ENCODE measurements around the gene VPS16.

Gene VPS16

DNA sequence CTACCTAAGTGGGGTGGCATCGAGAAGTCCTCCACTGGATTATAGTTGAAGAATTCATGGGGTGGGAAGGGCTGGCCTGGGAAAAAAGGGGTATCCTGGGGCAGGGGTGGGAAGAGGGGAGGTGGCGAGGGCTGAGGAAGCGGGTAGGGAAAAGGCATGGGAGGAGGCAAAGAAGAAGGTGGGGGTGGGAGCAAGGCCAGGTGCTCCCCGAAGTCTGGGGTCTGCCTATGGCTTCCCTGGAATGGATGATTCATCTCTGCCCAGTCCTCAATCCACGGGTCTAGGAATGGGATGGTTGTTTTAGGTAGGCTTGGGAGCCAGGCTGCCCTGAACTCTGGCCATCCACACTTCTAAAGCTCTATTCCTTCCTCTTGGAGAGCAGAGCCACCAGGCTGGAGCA lies 4.5 kb upstream of the VPS16 start:
- DNase-seq, result no peak

GRCh38 chr20:2837221-2837960 lies 3.2 kb upstream of the VPS16 start:
- no peak for DNase-seq

DNA sequence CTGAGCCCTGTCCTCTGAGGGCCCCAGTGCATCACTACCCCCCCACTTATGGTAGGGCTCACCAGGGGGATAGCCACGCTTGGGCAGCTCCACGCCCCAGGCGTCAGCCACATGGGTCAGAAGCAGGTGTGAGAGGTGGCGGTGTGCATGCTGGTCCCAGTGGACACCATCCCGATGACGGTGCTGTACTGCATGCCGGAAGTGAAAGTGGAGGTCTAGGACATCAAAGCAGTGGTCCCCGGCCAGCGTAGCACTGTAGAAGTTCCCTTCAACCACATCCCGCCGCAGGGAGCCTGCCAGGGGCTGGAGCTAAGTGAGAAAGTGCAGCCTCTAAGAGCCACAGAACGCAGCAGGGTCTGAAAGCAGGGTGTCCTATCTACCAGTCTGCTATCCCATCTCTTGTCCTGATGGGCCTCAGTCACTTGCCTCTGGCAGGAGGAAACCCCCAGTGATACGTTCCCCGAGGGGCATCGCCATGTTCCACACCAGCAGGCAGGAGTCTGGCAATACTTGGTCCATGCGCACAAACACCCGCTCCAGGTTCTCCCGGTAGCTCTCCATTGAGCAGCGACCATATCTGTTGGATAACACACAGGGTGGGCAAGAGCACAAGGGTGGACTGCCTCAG lies 2.3 kb upstream of the VPS16 start:
- DNase-seq, result no peak

DNA sequence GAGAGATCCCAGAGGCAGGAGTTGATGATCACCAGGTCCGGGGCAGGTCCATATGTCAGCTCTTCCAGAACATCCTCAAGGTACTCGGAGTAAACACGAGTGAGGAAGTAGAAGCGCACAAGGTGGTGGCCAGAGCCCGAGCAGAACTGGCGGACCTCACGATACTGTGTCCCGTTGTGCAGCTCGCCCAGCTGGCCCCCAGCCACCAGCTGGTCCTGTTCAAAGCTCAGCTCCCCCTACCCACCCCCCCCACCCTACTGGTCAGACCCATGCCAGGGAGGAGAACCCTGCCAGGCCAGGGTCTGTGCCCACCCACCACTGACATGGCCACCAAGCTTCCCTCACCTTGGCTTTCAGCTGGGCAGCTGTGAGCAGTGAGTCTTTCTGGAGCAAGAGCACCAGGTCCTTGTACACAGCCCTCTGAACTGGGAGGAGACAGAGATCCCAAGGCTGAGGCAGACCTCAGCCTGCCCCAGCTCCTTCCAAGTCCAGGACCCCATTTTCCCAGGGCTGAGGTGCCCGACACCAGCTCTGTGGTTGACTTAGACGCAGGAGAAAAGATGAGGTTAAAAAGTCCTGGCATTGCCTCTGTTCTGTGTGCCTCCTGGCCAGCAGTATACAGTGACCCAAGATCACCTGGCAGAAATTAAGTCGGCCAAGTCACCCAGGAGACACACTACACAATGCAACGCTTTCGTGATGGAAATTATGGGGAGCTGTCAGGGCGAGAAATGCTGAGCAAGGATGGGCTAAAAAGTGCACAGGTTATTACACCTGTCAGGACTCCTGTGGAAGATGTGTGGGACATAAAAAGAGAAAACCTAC lies 1.5 kb upstream of the VPS16 start:
- DNase-seq, result no peak

- no peak for DNase-seq
These were observed 810 bp upstream of the VPS16 start for GRCh38 chr20:2839732-2840137.

GRCh38 chr20:2840967-2841531 lies 504 bp downstream of the VPS16 start:
- peak; percentile 5 to 18 for DNase-seq

DNA sequence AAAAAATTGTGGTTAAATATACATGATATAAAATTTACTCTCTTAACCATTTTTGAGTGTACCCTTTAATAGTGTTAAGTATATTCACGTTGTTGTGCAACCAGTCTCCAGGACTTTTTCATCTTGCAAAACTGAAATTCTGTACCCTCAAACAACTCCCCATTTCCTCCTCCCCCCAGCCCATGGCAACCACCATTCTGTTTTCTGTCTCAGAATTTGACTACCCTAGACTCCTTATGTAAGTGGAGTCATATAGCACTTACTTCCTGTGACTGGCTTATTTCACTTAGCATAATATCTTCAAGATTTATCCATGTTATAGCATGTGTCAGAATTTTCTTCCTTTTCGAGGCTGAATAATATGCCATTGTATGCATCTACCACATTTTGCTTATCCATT lies 5.1 kb downstream of the VPS16 start:
- DNase-seq, result no peak

- DNase-seq, result no peak
These were observed 6.2 kb downstream of the VPS16 start for GRCh38 chr20:2846698-2847097.

GRCh38 chr20:2847802-2848201 lies 7.3 kb downstream of the VPS16 start:
- no peak for DNase-seq

DNA sequence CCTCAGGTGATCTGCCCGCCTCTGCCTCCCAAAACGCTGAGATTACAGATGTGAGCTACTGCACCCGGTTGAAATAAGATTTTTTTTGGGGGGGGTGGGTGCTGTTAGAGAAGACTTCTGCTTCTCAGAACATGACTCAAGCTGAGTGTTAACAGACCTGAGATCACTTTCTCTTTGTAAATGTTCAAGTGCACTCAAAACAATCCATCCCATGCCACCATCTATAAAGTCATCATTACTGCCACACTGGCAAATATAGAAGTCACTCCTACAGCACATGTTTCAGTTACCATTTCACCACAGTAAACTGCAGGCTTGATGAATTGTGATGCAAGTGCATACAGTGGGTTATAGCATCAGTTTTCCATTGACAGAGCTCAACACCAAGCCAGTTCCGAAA lies 9.0 kb downstream of the VPS16 start:
- DNase-seq, result no peak

DNA sequence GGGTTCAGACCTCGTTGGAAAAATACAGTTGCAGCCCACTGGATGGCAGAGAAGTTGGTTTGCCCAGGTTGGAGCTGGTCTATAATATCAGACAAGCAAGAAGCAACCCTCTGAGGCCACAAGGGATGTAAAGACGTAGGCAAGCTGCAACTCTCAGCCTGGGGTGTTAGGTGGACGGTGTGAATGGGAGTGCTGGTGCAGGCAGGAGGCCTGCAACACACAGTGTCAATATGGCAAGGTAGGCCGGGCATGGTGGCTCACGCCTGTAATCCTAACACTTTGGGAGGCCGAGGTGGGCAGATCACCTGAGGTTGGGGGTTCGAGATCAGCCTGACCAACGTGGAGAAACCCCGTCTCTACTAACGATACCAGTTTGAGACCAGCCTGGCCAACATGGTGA lies 10.5 kb downstream of the VPS16 start:
- no peak for DNase-seq

GRCh38 chr20:2858591-2858990 lies 18.0 kb downstream of the VPS16 start:
- DNase-seq, result no peak

- no peak for DNase-seq
These were observed 19.0 kb downstream of the VPS16 start for GRCh38 chr20:2859330-2860121.

DNA sequence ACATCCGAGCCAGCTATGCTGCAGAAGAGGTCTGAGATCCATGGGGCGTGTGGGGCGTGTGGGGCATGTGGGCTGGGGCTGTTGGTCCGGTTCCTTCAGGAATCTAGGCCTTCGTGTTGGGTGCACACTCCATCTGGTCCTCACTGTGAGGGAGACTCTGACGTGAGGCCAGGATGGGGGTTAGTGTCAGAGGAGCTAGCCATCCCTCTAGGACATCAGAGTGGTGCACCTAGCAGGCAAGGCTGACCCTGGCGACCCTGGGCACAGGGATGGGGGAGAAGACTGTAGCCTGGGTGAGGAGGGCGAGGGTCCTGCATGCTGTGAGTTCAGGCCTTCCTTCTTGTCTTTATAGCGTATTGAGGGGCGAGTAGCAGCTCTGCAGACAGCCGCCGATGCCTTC lies 24.1 kb downstream of the VPS16 start:
- DNase-seq, result no peak

DNA sequence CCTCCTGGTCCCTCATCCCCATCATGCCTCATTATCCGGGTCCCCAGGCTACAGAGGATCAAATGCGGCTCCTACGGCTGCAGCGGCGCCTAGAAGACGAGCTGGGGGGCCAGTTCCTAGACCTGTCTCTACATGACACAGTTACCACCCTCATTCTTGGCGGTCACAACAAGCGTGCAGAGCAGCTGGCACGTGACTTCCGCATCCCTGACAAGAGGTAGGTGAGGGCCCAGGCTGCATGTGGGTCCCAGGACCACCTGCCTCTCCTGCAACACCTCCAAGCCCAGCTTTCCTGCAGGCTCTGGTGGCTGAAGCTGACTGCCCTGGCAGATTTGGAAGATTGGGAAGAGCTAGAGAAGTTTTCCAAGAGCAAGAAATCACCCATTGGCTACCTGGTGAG lies 24.6 kb downstream of the VPS16 start:
- no peak for DNase-seq

GRCh38 chr20:2865630-2866029 lies 25.1 kb downstream of the VPS16 start:
- peak in 1 of 2 experiments; percentile 34 for DNase-seq

DNA sequence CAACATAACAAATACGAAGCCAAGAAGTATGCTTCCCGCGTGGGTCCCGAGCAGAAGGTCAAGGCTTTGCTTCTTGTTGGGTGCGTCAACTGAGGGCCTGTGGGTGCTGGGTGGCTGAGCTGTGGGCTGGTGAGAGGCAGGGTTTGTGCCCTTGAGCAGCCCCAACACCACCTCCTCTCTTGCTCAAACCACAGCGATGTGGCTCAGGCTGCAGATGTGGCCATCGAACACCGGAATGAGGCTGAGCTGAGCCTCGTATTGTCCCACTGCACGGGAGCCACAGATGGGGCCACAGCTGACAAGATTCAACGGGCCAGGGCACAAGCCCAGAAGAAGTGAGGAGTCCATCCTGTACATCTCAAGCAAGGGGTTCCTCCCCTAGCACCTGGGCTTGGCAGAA lies 25.7 kb downstream of the VPS16 start:
- no peak for DNase-seq

DNA sequence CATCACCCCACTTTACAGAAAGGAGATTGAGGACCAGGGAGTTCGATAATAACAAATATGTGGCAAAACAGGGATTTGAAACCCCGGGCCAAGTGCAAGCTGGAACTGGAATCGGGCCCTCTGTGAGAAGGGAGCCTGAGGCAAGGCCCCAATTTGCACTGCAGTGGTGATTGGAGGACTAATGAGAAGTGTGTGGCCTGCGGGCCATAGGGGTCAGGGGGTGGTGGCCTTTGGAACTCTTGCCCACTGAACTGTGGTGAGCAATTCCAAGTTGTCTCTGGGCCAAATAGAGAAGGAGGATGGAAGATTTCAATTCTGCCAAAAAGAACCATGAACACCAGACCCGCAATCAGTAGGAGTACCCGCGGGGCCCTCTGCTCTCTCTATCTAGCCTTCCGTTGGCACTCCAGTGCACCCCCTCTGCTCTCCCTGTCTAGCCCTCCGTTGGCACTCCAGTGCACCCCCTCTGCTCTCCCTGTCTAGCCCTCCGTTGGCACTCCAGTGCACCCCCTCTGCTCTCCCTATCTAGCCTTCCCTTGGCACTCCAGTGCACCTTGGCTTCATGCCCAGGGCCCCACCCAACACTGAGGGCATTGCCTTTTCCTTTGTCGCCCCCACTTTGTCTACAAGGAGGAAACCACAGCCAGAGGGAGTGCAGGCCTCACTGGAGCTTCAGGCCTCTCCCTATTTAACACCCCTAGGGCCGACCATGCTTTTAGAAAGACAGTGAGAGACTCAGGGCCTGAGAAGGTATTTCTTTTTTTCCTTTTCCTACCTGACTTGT lies 26.7 kb downstream of the VPS16 start:
- DNase-seq, result no peak

DNA sequence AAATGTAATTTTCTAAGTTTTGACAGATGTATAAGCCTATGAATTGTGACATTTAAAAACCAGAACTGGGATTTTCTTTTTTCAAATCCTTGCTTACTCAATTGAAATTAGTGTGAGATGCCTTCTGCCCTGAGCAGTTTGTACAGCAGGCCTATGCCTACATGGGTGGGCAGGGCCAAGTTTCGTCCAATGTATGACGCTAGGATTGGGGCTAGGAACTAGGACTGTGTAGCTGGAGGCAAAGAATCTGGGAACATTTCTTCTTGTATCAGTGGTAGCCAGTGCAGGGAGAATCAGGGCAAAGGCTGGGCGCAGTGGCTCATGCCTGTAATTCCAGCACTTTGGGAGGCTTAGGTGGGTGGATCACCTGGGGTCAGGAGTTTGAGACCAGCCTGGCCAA lies 28.8 kb downstream of the VPS16 start:
- no peak for DNase-seq

DNA sequence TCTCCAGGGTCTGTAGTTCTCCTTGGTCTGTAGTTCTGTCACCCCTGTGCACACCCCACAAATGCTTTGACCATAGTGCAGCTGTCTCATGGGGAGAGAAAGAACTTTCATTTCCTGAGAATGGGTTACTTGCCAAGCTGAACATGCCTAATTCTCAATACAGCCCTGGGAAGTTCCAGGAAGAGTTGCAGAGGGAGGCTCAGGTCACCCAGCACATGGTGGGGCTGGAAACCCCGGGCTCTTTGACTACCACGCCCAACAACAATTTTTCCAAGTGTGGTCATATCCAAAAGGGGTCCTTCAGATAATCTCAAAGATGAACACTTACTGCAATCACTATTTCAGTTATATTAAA lies 30.5 kb downstream of the VPS16 start:
- no peak for DNase-seq

- DNase-seq, result peak in 1 of 2 experiments; percentile 10
These were observed 31.3 kb downstream of the VPS16 start for GRCh38 chr20:2871661-2872458.

All from activated CD4-positive, alpha-beta T cell treated with anti-CD3 and anti-CD28 coated beads, Interleukin-2, amount 50 U/mL, for 4 hours (primary cell).